Femur (tissue), 1 donor: ENCODE measurements around the gene ZNF777.
"Not testable (repeated sequence)": the region's sequence is repeated elsewhere in the genome, so short reads cannot be mapped to it uniquely, and the experiment has no call there.

ENCODE experiments used
- DNase-seq: peaks from one replicate; pipeline ENCODE4 v3.0.0-alpha.2; 2017

ZNF777 gene

GRCh38 chr7:149449897-149450296, 11.0 kb downstream of the ZNF777 start:
- DNase-seq: no peak

DNA sequence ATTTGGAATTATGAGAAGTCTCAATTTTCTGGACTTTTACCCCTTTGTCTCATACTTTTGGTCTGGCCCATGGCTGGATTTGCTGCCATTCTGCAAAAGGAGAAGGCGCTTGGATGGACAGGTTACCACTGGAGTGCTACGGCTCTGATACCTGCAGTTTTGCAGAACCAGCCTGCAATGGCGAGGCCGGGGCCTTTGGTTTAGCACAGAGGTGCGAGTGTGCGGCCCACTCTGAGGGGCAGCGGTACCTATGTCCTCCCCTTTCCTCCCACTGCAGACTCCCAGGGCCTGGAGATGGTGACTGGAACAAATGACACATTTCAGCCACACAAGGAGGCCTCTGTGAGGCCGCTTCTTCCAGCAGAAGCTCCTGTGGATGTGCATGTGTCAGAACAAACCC, 11.9 kb downstream of the ZNF777 start:
- DNase-seq: no peak

DNA sequence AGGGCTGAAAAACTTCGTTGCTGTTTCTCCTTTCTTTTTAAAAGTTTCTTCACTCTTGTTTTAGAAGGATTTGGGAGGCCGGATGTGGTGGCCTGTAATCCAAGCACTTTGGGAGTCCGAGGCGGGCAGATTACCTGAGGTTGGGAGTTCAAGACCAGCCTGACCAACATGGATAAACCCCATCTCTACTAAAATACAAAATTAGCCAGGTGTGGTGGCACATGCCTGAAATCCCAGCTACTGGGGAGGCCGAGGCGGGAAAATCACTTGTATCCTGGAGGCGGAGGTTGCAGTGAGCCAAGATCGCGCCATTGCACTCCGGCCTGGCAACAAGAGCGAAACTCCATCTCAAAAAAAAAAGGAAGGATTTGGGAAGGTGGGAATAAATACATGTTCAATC, 14.8 kb downstream of the ZNF777 start:
- not testable (repeated sequence) for DNase-seq

DNA sequence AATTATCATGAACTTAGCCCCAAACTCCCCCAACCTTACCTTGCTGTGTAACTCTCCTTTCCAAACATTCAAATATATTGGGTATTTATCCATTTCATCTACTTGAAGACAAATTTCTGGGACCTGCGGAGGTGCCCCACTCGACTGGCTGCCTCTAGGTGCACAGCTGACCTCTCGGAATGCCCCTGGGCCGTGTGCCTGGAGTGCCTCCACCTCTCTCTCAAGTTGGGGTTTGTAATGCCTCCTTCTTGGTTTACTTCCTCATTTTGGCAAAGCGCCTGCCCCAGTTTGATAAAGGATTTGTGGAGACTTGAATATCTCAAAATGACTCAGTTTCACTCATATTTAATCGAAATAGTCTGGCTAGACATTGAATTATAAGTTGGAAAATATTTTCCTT, 16.6 kb downstream of the ZNF777 start:
- DNase-seq: no peak

GRCh38 chr7:149443523-149443922, 17.3 kb downstream of the ZNF777 start:
- no peak for DNase-seq

- no peak for DNase-seq
These were observed 17.9 kb downstream of the ZNF777 start for GRCh38 chr7:149442924-149443323.

DNA sequence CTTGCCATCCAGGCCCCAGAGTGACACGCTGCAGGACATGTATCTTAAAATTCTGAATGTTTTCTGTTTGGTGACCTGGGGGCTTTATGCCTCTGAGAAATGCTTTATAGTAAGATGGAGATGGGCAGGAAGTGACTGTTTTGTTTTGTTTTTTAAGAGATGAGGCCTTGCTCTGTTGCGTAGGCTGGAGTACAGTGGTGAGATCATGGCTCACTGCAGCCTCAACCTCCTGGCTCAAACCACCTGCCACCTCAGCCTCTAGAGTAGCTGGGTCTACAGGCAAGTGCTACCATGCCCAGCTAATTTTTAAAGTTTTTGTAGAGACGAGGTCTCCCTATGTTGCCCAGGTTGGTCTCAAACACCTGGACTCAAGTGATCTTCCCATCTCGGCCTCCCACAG, 20.6 kb downstream of the ZNF777 start:
- no peak for DNase-seq

- DNase-seq: no peak
These were observed 24.5 kb downstream of the ZNF777 start for GRCh38 chr7:149436358-149436757.

- DNase-seq: no peak
These were observed 27.7 kb downstream of the ZNF777 start for GRCh38 chr7:149433124-149433523.

DNA sequence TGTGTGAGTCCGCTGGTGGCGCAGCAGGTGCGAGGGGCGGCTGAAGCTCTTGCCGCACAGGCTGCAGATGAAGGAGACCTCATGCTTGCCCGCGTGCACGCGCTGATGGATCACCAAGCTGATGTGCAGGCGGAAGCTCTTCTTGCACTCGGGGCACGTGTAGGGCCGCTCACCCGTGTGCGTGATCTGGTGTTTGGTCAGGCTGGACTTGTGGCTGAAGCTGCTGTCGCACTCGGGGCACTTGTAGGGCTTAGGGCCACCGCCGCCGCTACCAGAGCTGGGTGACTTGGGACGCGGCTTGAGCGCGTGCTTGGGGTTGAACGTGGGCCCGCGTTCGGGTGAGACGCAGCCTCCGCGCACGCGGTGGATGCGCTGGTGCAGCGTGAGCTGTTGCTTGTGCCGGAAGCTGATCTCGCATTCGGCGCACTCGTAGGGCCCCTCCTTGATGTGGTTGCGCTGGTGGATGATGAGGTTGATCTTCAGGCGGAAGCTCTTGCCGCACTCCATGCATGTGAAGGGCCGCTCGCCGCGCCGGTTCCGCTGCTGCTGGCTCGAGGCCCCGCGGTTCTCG, 28.7 kb downstream of the ZNF777 start:
- DNase-seq: no peak

GRCh38 chr7:149431486-149432120, 29.3 kb downstream of the ZNF777 start:
- no peak for DNase-seq

DNA sequence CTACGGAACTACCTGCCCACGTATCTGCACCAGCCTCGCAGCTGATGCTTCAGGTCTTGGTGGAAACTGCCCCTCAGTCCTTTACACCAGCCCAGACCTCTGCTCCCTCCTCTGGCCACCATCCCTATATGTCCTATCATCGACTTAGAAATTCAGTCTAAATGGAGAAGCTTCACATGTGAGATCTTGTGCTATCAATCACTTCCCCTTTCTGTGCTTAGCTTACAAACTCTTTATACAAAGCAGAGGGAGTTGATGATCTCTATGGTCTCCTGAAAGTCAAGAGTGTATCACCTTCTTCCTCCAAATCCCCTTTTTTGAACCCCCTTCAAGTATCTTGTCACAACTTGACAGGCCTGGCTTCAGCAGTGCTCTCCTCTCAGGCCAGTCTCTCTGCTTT, 30.7 kb downstream of the ZNF777 start:
- DNase-seq: no peak

GRCh38 chr7:149427893-149428292, 33.0 kb downstream of the ZNF777 start:
- no peak for DNase-seq

DNA sequence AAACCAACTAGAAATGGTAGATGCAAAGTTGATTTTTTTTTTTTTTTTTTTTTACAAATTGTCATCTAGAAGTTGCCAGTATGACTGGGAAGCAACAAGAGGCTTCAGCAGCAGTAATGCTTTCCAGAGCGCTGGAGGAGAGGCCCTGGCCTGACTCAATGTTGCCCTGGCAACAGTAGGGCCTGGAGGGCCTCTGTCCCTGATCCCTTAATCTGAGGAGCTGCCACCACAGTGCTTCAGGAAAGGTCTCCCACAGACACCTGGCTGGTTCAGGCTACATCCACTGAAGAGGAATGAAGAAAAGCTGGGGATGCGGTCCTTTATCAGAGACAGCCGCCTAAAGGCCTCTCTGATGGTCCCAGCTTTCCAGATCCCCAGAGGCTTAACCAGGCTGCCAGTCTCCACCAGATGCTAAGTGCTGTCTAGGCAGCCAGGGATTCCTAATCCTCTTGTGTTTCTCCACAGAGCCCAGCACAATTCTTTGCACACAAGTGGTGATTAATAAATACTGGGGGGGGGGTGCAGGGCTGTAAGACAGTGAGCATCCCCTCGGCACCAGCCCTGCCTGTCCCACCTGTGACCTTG, 33.7 kb downstream of the ZNF777 start:
- DNase-seq: no peak

GRCh38 chr7:149423449-149424110, 37.3 kb downstream of the ZNF777 start:
- no peak for DNase-seq

DNA sequence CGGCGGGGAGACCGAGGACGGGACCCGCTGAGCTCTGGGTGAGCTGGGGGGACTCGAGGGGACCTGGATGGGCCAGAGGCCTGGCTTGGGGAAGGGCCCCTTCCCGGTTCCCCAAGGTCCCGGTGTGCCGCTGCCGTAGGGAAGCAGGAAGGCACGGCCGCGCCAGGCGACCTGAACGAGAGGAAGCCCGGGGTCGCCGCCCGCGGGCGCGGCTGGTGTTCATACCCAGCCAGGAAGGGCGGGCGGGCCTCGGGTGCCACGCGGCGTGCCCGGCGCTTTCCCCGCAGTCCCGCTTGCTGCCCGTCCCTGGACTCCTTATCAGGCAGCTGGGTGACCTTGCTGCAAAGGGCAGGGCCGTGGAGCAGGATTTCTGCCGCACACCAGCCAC, 38.0 kb downstream of the ZNF777 start:
- DNase-seq: no peak

DNA sequence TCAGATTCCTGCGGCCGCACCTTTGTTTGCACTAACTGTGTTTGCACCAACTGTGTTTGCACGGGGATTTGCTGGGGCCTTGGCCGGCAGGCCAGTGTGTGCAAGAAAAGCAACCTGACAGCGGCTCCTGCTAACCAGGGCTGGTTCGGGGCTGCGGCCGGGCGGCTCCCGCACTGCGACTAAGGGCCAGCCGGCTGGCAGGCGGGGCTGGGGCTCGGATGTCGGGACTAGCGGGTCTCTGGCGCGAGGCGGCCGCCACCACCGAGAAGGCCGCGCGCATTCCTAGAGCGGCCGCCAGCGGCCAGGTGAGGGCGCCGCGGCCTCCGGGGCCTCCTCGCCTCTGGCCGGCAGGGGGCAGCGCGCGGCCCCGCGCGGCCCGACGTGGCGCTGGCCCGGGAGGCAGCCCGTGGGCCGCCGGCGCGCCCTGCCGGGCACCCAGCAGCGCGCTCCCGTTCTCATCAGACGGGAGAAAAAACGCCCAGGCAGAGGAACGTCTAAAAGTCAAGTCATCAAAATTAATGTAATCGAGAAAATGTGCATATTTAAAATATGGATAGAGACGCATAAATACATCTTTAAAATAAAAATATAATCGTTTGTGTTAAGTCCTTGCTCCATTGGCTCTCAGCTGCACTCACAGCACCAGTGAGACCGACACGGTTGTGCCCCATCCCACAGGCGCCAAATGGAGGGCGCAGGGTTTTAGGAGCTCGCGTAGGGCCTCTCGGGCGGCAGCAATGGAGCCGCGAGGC, 38.5 kb downstream of the ZNF777 start:
- DNase-seq: peak; percentile 46

- no peak for DNase-seq
These were observed 40.9 kb downstream of the ZNF777 start for GRCh38 chr7:149420006-149420405.

- DNase-seq: no peak
These were observed 45.3 kb downstream of the ZNF777 start for GRCh38 chr7:149415391-149416071.

DNA sequence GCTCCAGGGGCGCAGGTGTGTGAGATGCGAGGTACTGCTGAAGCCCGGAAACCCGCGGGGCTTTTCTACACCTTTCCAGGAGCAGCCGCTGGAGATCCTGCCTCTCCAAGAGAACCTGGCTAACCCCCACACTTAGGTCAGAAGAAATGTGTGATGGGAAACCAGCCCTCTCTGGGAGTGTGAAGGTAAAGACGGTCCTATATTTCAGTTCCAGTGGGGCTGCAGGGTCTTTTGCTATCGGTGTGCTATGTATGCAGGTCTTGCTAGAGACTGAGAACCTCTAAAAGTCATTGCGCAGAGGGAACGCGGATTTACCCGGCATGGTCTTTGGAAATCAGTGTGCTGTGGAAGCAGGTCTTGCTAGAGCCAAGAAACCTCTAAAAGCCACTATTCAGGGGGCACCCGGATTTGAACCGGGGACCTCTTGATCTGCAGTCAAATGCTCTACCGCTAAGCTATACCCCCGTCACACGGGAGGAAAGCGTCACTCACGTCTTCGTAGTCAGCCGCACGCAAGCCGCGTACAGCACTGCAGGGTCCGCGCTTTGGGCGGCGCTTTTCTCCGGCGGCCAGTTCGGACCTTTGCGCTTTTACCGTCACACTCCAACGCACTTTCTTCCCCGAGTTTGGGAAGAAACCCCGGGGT, 46.0 kb downstream of the ZNF777 start:
- peak; percentile 75 for DNase-seq

- no peak for DNase-seq
These were observed 46.7 kb downstream of the ZNF777 start for GRCh38 chr7:149414171-149414570.

- not testable (repeated sequence) for DNase-seq
These were observed 47.8 kb downstream of the ZNF777 start for GRCh38 chr7:149413083-149413482.
